Fibroblast of mammary gland (primary cell): Measurements from ENCODE around the gene SLC15A3.

Source experiments
- DNase-seq: peaks from one replicate; pipeline ENCODE4 v3.0.0-alpha.2; 2010; ENCODE audit warnings: low read depth
- H3K4me3 ChIP-seq: 2 replicates; pipeline ENCODE4 v1.5.1; 2011; ENCODE audit warnings: low read depth, mild to moderate bottlenecking, low read length, moderate library complexity; ENCODE audit not compliant: control insufficient read depth
- TF ChIP-seq, protein P1 (sequence below): conservative IDR thresholded peaks from 2 replicates; pipeline ENCODE4 v1.5.1; 2011; ENCODE audit warnings: low read depth, low read length, inconsistent platforms; ENCODE audit not compliant: control insufficient read depth, insufficient read depth

The SLC15A3 gene

DNA sequence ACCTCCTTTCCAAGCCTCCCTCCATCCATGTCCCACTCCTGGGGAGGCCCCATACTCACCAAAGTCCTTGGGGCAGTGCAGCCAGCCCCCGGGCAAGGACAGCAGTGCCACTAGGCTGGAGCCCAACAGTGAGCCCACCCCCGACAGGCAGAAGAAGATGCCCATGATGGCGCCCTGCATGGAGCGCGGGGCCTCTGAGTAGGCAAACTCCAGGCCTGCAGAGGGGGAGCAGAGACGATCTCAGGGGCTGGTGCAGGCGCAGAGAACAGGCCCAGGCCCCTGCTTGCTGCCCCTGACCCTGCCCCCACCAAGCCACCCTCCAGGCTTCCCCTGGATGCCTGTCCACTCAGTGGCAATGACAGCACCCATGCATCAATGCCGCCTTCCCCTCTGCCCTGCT is 14.2 kb downstream of the SLC15A3 start:
- no peak overlapping the region for H3K4me3 ChIP-seq
- no peak for DNase-seq
- TF ChIP-seq, protein P1, sequence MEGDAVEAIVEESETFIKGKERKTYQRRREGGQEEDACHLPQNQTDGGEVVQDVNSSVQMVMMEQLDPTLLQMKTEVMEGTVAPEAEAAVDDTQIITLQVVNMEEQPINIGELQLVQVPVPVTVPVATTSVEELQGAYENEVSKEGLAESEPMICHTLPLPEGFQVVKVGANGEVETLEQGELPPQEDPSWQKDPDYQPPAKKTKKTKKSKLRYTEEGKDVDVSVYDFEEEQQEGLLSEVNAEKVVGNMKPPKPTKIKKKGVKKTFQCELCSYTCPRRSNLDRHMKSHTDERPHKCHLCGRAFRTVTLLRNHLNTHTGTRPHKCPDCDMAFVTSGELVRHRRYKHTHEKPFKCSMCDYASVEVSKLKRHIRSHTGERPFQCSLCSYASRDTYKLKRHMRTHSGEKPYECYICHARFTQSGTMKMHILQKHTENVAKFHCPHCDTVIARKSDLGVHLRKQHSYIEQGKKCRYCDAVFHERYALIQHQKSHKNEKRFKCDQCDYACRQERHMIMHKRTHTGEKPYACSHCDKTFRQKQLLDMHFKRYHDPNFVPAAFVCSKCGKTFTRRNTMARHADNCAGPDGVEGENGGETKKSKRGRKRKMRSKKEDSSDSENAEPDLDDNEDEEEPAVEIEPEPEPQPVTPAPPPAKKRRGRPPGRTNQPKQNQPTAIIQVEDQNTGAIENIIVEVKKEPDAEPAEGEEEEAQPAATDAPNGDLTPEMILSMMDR = no peak

DNA sequence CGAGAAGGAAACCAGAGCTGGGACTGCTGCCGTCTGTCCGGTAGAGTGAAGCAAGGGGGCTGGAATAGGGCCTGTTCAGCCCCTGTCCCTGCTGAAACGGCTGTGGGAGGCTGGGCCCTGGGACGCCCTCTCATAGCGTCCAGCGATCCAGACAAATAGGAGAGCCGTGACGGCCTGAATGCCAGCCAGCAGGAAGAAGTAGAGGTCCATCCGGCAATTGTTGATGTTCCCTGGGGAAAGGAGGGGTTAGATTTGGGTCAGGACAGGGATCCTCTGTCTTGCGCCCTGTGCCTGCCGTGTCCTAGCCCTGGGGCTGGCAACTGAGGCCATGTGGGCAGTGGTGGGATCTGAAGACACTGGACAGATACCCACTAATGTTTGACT is 14.8 kb downstream of the SLC15A3 start:
- DNase-seq = no peak
- TF ChIP-seq, protein P1 = no peak
- no peak overlapping the region for H3K4me3 ChIP-seq

DNA sequence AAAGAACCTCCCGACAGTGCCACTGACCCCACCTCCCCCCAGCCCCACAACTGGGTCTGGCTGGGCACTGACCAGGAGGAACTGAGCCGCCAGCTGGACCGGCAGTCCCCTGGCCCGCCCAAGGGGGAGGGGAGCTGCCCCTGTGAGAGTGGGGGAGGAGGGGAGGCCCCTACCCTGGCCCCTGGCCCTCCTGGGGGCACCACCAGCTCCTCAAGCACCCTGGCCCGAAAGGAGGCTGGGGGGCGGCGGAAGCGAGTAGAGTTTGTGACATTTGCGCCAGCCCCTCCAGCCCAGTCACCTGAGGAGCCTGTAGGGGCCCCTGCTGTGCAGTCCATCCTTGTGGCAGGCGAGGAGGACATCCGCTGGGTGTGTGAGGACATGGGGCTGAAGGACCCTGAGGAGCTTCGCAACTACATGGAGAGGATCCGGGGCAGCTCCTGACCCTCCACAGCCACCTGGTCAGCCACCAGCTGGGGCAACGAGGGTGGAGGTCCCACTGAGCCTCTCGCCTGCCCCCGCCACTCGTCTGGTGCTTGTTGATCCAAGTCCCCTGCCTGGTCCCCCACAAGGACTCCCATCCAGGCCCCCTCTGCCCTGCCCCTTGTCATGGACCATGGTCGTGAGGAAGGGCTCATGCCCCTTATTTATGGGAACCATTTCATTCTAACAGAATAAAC is 15.4 kb downstream of the SLC15A3 start:
- TF ChIP-seq, protein P1 = no peak
- H3K4me3 ChIP-seq = no peak overlapping the region
- no peak for DNase-seq

DNA sequence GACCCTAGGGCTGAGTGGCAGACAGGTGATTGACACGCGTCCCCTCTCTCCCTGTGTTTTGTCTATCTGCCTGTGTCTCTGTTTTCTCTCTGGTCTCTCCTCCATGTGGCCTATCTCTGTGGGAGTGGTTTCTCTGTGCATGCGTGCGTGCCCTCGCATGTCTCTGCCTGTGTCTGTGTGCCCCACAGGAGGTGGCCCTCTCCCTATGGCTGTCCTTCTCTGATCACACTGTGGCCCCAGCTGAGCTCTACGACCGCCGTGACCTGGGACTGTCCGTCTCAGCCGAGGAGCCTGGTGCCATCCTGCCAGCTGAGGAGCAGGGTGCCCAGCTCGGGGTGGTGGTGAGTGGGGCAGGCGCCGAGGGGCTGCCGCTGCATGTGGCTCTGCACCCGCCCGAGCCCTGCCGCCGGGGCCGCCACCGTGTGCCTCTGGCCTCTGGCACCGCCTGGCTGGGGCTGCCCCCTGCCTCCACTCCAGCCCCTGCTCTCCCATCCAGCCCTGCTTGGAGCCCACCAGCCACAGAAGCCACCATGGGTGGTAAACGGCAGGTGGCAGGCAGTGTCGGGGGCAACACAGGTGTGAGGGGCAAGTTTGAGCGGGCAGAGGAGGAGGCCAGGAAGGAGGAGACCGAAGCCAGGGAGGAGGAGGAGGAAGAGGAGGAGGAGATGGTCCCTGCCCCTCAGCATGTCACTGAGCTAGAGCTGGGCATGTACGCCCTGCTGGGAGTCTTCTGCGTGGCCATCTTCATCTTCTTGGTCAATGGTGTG is 16.1 kb downstream of the SLC15A3 start:
- TF ChIP-seq, protein P1 = no peak
- H3K4me3 ChIP-seq = no peak overlapping the region
- no peak for DNase-seq

DNA sequence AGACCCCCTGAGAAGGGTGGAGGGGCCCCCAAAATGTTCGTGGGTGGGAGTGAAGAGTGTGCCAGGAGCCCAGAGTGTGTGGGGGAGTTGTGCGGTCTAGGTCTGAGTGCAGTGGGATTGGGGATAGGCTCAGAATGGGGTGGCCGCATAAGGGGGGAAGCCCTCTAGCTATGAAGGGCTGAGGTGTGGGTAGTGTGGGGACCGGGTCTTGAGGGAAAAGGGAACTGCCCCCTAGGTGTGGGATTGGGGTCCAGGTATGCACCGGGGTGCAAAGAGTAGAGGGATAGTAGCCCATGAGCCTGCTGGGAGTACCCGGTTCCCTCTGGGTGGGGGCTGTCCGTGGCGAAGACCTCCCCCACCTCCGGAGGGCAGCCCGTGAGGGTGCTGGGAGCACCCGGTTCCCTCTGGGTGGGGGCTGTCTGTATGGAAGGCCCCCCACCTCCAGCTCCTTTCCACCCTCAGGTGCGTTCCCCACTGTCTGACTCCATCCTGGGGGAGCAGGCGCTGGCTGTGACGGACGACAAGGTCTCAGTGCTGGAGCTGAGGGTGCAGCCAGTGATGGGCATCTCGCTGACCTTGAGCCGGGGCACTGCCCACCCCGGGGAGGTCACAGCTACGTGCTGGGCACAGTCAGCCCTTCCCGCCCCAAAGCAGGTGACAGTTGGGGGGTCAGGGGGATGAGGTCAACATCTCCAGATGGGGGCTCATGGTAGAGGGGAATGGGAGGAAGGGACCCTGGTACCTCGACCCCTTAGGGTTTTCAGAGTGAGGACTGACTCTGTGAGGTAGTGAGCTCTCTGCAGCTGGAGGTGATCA is 17.0 kb downstream of the SLC15A3 start:
- DNase-seq = no peak
- H3K4me3 ChIP-seq = no peak overlapping the region
- TF ChIP-seq, protein P1 = no peak

DNA sequence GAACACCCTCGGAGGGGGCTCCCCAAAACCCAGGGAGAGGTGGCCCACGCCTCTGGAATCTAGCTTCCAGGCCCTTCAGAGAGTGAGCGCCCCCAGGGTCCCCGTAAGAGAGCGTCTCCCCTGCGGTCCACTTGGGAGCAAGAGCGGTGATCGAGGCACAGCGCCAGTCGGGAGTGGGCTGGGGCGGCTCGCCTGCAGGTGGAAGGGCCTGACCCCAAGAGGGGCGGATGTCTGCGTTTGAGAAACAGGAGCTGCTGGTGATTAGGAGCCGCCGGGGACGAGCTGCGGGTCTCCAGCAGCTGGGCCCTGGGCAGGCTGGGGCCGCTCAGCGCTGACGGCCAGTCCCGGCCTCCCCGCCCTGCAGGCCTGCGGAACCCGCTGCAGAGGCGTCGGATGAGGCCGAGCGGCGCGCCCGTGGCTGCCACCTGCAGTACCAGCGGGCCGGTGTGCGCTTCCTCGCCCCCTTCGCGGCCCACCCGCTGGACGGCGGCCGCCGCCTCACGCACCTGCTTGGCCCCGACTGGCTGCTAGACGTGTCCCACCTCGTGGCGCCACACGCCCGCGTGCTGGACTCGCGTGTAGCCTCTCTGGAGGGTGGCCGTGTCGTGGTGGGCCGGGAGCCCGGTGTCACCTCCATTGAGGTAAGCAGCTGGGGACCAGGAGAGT is 17.7 kb downstream of the SLC15A3 start:
- TF ChIP-seq, protein P1 = no peak
- no peak overlapping the region for H3K4me3 ChIP-seq
- DNase-seq = no peak
